Mammary epithelial cell (primary cell): ENCODE measurements around the gene BANK1.

Source experiments
- EZH2 ChIP-seq: IDR thresholded peaks from 2 replicates; pipeline ENCODE4 v1.6.1; 2012; ENCODE audit warnings: low read length, inconsistent platforms, borderline replicate concordance
- TF ChIP-seq, protein P1 (sequence below), 2 donors: IDR thresholded peaks in 1 of 2; conservative IDR thresholded peaks in 1 of 2; 2 replicates each; pipeline ENCODE4 v1.5.1; 2011 to 2012; ENCODE audit warnings: inconsistent platforms in 2 of 2, low read length in 2 of 2, mild to moderate bottlenecking in 2 of 2, control low read depth in 1 of 2, low read depth in 1 of 2; ENCODE audit not compliant: insufficient read depth in 1 of 2; ENCODE audit errors: extremely low read depth in 1 of 2

DNA sequence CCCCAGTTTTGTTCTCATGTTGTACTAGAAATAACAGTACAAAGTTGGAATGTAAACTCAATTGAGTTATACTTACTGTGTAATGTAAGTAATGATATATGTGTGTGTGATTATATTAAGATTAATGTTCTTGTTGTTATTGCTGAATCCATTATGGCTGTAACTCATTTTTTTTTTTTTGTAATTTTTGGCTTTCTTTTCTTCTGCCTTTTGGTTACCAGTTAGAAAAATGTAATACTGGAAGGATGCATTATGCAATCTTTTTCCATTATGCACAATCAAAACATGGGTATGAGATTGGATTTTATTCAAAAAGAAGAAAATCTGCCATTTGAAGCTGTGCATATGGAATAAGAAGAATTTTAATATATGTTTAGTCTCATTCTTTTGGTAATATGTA lies 34.0 kb downstream of the BANK1 start:
- TF ChIP-seq, protein P1, sequence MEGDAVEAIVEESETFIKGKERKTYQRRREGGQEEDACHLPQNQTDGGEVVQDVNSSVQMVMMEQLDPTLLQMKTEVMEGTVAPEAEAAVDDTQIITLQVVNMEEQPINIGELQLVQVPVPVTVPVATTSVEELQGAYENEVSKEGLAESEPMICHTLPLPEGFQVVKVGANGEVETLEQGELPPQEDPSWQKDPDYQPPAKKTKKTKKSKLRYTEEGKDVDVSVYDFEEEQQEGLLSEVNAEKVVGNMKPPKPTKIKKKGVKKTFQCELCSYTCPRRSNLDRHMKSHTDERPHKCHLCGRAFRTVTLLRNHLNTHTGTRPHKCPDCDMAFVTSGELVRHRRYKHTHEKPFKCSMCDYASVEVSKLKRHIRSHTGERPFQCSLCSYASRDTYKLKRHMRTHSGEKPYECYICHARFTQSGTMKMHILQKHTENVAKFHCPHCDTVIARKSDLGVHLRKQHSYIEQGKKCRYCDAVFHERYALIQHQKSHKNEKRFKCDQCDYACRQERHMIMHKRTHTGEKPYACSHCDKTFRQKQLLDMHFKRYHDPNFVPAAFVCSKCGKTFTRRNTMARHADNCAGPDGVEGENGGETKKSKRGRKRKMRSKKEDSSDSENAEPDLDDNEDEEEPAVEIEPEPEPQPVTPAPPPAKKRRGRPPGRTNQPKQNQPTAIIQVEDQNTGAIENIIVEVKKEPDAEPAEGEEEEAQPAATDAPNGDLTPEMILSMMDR (conservative IDR thresholded peaks at IDR 0.05 in 1 of 2, IDR thresholded peaks at IDR 0.05 in 1 of 2; ENCODE audit: extremely low read depth in 1 of 2, insufficient read depth in 1 of 2, low read depth in 1 of 2, low read length in 2 of 2) = no peak
- no peak for TF ChIP-seq EZH2
